Measurements from ENCODE around the gene ATRN.

GRCh38 chr20:3454831-3455230 is 16.0 kb upstream of the ATRN start:
- no peak for TF ChIP-seq PRDM15 (CRISPR knock-in tag; IDR thresholded peaks at IDR 0.05)
- TF ChIP-seq CTCF (IDR thresholded peaks at IDR 0.05) = no peak
- TF ChIP-seq ATF3 (CRISPR knock-in tag; conservative IDR thresholded peaks at IDR 0.05) = no peak
- TF ChIP-seq RORB (CRISPR knock-in tag; IDR thresholded peaks at IDR 0.05) = no peak
